GM21825 (cell line): Measurements from ENCODE around the gene NRIP3.
A peak's percentile ranks its signal among the peaks of the same experiment; 100 is the strongest.
"Not testable (repeated sequence)": the region's sequence is repeated elsewhere in the genome, so short reads cannot be mapped to it uniquely, and the experiment has no call there.

ENCODE experiments used
- ATAC-seq: cut with Tn5 transposase; IDR thresholded peaks from one replicate; pipeline ENCODE4 v1.9.1; 2021; ENCODE audit warnings: mild to moderate bottlenecking, moderate library complexity; ENCODE audit not compliant: unreplicated experiment

The NRIP3 gene

GRCh38 chr11:9016916-9017642, 13.3 kb upstream of the NRIP3 start:
- no peak for ATAC-seq

GRCh38 chr11:9015677-9016076, 11.9 kb upstream of the NRIP3 start:
- peak; percentile 76 for ATAC-seq

DNA sequence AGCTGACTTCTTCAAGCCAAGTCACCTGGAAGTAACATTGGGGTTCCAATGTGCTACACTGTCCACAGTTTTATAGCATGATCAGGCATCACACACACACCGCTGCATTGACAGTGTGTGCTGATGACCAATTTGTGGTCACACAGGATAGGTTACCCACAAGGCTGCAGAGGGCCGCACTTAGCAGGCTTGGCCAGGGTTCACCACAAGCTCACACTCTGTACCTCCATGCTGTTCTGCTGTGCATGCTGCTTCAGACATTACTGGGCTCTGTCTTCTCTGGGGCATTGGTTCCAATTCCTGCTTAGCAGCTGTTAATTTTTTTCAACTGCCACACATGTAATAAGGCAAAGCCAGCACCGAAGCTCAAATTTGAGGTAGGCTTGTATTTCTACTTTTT, 11.0 kb upstream of the NRIP3 start:
- ATAC-seq = no peak

- no peak for ATAC-seq
Measured at GRCh38 chr11:9013373-9013772, 9.6 kb upstream of the NRIP3 start.

DNA sequence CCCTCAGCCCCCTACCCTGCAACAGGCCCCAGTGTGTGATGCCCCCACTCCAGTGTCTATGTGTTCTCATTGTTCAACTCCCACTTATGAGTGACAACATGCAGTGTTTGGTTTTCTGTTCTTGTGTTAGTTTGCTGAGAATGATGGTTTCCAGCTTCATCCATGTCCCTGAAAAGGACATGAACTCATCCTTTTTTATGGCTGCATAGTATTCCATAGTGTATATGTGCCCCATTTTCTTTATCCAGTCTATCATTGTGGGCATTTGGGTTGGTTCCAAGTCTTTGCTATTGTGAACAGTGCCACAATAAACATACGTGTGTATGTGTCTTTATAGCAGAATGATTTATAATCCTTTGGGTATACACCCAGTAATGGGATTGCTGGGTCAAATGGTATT, 5.7 kb upstream of the NRIP3 start:
- not testable (repeated sequence) for ATAC-seq

DNA sequence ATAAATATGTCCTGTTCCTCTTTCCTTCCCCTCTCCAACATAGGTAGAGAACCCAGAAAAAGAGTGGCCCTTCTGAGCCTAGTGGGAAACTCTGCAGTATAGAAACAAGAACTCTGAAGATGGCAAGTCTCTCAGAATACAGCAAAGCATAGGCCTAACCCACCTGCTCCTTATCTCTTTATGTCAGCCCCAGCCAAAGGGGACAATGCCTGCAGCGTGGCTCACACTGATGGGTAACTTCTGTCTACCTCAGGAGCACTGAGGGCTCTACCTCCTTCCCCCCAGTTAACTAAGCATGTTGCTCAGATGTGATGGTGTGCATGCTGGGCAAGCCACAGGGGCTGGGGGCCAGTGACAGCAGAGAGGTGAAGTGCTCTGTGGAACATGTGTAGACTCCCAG, 4.9 kb upstream of the NRIP3 start:
- no peak for ATAC-seq

DNA sequence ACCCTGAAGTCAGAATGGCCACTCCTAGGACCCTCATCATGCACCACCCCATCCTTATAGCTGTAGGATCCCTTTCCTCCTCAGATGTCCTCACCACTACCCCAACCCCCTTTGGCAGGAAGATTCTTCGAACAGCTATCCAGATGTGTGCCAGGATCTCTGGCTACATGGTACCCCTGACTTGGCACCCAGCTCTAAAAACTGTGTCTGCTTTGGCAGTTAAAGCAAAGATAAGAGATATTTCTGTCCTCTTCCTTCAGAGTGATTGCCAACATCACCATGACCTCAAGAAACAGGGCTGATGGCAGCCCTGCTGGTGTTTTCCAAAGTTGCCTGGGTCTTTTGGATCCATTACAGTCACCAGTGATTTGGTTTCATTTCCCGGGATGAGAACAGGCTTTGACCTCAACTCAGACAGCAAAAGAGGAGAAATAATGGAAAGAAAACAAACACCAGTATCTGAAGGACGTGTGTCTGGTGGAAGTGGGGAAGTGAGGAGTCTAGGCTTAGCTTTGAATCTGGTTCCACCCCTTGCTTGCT, 4.3 kb upstream of the NRIP3 start:
- no peak for ATAC-seq

GRCh38 chr11:9005087-9005486, 1.3 kb upstream of the NRIP3 start:
- ATAC-seq = no peak

GRCh38 chr11:9004183-9004926, 554 bp upstream of the NRIP3 start:
- no peak for ATAC-seq

DNA sequence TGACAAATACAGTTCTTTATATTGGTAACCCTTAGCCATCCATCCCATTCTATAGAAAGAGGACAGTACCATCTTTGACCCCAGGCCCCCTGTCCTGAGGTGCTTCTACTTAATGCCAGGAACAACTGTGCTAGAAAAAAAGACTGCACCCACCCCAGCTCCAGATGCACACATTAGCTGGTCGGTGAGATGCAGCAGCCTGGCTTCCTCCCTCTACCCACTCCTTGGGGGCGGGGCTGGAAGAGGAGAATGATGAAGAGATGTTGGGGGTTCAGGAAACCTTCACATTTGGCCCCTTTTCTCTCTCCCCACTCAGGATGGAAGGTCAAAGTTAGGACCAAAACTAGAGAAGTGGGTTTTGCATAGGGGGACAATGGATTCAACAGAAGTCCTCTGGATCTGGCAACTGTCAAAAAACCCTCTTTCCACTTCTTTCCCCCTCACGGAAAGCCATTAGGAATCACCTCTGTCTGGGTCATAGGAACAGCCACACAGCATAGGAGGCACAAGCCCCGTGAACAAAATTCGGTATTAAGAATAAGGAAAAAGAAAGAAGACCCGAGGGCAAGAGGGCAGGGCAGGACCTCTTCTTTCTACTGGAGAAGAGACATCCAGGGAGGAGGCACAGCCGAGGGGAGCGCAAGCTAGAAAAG, 755 bp downstream of the NRIP3 start:
- ATAC-seq = no peak

- ATAC-seq = no peak
Measured at GRCh38 chr11:9001736-9002135, 2.1 kb downstream of the NRIP3 start.

DNA sequence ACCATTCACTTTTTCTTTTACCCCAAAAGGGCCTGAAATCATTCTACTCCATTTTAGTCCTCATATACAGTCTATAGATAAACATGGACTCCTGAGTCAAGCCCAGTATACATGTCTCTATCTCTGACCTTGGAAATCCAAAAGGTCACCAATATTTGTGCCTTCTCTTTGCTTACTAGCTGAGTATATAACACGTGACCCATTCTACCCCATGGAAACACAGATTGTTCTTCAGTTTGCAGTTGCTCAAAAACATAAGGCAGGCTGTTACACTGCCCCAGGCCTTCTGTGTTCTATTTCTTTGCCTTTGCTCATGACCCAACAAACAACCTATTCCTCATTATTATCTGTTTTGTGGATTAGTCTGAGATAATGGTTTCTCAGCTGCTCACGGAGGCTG, 5.8 kb downstream of the NRIP3 start:
- ATAC-seq = no peak

- no peak for ATAC-seq
Measured at GRCh38 chr11:8997451-8997850, 6.3 kb downstream of the NRIP3 start.

- ATAC-seq = no peak
Measured at GRCh38 chr11:8989453-8989852, 14.3 kb downstream of the NRIP3 start.

DNA sequence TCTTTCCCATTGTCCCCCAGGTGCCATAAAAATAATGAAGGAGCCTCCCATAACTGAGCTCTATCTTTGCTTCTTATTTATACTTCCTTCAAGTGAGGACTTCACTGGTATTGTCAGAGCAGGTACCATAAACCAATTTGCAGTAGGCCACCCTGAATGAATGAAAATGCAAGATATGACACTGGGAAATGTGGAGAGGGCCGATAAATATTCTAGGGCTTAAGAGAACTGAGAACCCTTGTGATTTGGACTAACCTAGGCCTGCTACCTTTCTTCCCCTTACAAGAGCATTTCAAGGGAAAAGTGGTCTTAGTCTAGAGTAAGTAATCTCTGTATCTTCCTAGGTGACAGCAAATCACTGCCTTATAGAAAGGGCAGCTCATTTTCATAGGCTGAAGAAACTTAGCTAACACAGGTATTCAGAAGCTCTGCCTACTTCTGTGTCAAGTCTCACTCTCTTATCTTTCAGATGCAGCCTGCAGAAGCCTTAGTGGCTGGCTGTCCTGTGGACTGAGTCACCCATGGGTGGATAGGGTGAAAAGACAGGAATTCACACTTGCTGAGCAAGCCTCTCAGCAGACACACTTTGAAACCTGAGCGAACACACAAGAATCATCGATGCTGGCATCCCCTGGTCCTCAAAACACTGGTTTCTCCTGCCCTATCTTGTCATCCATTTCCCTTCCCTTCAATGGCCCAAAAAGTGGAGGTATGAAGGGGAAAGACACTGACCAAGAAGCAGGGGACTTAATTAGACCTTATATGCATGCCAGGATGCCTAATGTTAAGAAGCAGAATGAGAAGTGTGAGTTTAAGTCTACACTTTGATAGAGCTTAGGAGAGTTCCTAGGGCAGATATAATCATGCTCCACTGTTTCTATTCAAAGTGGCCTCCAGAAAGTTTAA, 15.2 kb downstream of the NRIP3 start:
- ATAC-seq = no peak

- ATAC-seq = no peak
Measured at GRCh38 chr11:8987446-8987845, 16.4 kb downstream of the NRIP3 start.

DNA sequence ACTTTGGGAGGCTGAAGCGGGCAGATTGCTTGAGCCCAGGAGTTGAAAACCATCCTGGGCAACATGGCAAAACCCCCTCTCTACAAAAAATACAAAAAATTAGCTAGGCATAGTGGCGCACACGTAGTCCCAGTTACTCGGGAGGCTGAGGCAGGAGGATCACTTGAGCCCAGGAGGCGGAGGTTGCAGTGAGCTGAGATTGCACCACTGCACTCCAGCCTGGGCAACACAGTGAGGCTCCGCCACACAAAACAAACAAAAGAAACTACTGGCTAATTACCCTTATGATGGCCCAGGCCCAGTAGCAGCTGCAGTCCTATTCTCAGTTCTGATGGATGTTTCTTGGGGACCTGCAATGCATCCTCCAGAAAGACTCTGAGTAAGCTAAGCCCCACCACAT, 17.0 kb downstream of the NRIP3 start:
- ATAC-seq = not testable (repeated sequence)

GRCh38 chr11:8985462-8985861, 18.3 kb downstream of the NRIP3 start:
- no peak for ATAC-seq

DNA sequence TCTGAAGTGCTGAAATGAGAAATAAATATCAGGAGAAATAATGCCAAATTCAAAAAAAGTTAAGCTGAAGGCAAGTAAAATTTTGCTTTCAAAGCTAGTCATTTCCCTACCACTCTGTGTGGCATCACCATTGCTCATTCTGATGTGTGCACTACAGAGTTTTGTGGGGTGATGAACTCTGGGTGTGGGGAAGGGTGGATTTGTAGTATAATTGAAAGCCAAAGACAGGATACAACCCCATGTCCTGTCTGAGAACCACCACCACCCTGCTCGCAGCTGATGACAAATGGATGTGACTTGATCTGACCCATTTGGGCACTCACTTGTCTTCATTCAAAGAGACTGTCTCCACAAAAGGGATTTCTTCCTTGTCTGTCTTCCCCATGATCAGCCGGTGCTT, 20.2 kb downstream of the NRIP3 start:
- ATAC-seq = no peak

DNA sequence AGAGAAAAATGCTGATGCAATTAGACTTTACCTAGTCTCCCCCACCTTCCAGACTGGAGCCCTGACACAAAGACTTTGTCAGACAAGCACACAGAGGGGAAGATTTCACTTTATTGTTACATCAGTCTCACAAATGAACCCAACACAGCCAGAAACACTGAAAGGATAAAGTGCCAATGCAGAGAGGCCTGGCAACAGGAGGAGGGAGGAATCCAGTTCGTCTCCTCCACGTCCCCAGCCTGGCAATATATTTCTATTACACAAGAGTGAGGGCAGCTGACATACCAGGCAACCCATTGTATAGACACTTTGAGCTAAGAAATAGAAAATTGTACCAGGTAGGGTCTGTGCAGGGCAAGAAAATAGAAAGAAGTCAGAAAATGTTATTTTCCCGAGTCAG, 23.3 kb downstream of the NRIP3 start:
- no peak for ATAC-seq

DNA sequence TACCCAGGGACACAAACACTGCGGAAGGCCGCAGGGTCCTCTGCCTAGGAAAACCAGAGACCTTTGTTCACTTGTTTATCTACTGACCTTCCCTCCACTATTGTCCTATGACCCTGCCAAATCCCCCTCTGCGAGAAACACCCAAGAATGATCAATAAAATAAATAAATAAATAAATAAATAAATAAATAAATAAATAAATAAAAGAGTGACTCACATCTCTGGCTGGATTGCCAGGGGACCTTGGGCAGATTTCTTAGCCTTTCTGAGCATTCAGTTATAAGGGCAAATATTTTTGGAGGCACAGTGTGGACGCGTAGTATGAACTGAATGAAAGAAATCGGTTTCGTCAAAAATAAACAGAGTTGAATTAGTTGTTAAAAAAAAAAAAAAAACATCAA, 24.4 kb downstream of the NRIP3 start:
- not testable (repeated sequence) for ATAC-seq
